Measurements from ENCODE around the gene CENPC.
A peak's percentile ranks its signal among the peaks of the same experiment; 100 is the strongest.
"Not testable (repeated sequence)": the region's sequence is repeated elsewhere in the genome, so short reads cannot be mapped to it uniquely, and the experiment has no call there.

Gene CENPC

GRCh38 chr4:67545199-67546003, at the start of gene CENPC:
TSS of gene CENPC (minus strand) at chr4:67545503. CDS start at chr4:67545355, 148 bp downstream.
- DNase-seq = peak; percentile 92 to 95

GRCh38 chr4:67593741-67594175, 48.5 kb upstream of the CENPC start:
- DNase-seq = no peak

GRCh38 chr4:67587156-67587555, 41.9 kb upstream of the CENPC start:
- DNase-seq = no peak

GRCh38 chr4:67584496-67584895, 39.2 kb upstream of the CENPC start:
- no peak for DNase-seq

GRCh38 chr4:67581913-67582312, 36.6 kb upstream of the CENPC start:
- no peak for DNase-seq

- DNase-seq = no peak
Observed at GRCh38 chr4:67581208-67581857, 36.0 kb upstream of the CENPC start.

- DNase-seq = no peak
Observed at GRCh38 chr4:67580577-67580976, 35.3 kb upstream of the CENPC start.

GRCh38 chr4:67576538-67576937, 31.2 kb upstream of the CENPC start:
- DNase-seq = no peak

GRCh38 chr4:67576059-67576466, 30.8 kb upstream of the CENPC start:
- no peak for DNase-seq

GRCh38 chr4:67575232-67576058, 30.1 kb upstream of the CENPC start:
- no peak for DNase-seq

GRCh38 chr4:67573193-67573592, 27.9 kb upstream of the CENPC start:
- DNase-seq = no peak

GRCh38 chr4:67571975-67572374, 26.7 kb upstream of the CENPC start:
- no peak for DNase-seq

GRCh38 chr4:67570537-67570936, 25.2 kb upstream of the CENPC start:
- DNase-seq = no peak

- DNase-seq = no peak
Observed at GRCh38 chr4:67568820-67569219, 23.5 kb upstream of the CENPC start.

GRCh38 chr4:67566335-67566734, 21.0 kb upstream of the CENPC start:
- DNase-seq = no peak

- no peak for DNase-seq
Observed at GRCh38 chr4:67565284-67565683, 20.0 kb upstream of the CENPC start.

GRCh38 chr4:67558493-67558892, 13.2 kb upstream of the CENPC start, which contains the start of gene STAP1:
TSS of gene STAP1 (plus strand) at chr4:67558727. CDS start at chr4:67558810, 83 bp downstream.
- DNase-seq = no peak

- DNase-seq = no peak
Observed at GRCh38 chr4:67556436-67556835, 11.1 kb upstream of the CENPC start.

GRCh38 chr4:67555447-67555846, 10.1 kb upstream of the CENPC start:
- DNase-seq = no peak

GRCh38 chr4:67554096-67554495, 8.8 kb upstream of the CENPC start:
- no peak for DNase-seq

GRCh38 chr4:67552146-67552792, 7.0 kb upstream of the CENPC start:
- DNase-seq = not testable (repeated sequence)

GRCh38 chr4:67550857-67551256, 5.6 kb upstream of the CENPC start:
- DNase-seq = no peak

GRCh38 chr4:67550451-67550850, 5.1 kb upstream of the CENPC start:
- no peak for DNase-seq
